Activated gamma-delta T cell treated with Interleukin-2 at 50 U/mL for 16 hours (primary cell): ENCODE data around the gene CADM4.
A peak's percentile ranks its signal among the peaks of the same experiment; 100 is the strongest.
"Not testable (repeated sequence)": the region's sequence is repeated elsewhere in the genome, so short reads cannot be mapped to it uniquely, and the experiment has no call there.

ENCODE experiments used
- DNase-seq: peaks from one replicate; pipeline ENCODE4 v3.0.0-alpha.2; 2020

The CADM4 gene

GRCh38 chr19:43639519-43640423 lies at the start of gene CADM4:
TSS of gene CADM4 (minus strand) at chr19:43639850. CDS start at chr19:43639790, 60 bp downstream.
- peak; percentile 34 for DNase-seq

GRCh38 chr19:43688059-43688701 lies 48.5 kb upstream of the CADM4 start:
- DNase-seq: no peak

- no peak for DNase-seq
Measured at GRCh38 chr19:43687660-43687997, 48.0 kb upstream of the CADM4 start.

GRCh38 chr19:43684326-43684725 lies 44.7 kb upstream of the CADM4 start:
- DNase-seq: no peak

- DNase-seq: no peak
Measured at GRCh38 chr19:43683905-43684304, 44.3 kb upstream of the CADM4 start.

GRCh38 chr19:43682824-43683661 lies 43.4 kb upstream of the CADM4 start:
- DNase-seq: no peak

- not testable (repeated sequence) for DNase-seq
Measured at GRCh38 chr19:43682269-43682668, 42.6 kb upstream of the CADM4 start.

- DNase-seq: no peak
Measured at GRCh38 chr19:43681821-43682220, 42.2 kb upstream of the CADM4 start.

GRCh38 chr19:43678512-43679261 lies 39.0 kb upstream of the CADM4 start:
- DNase-seq: no peak

- DNase-seq: no peak
Measured at GRCh38 chr19:43675906-43676305, 36.3 kb upstream of the CADM4 start.

- no peak for DNase-seq
Measured at GRCh38 chr19:43675269-43675879, 35.7 kb upstream of the CADM4 start.

- no peak for DNase-seq
Measured at GRCh38 chr19:43674596-43674995, 34.9 kb upstream of the CADM4 start.

GRCh38 chr19:43674183-43674582 lies 34.5 kb upstream of the CADM4 start:
- DNase-seq: no peak

- DNase-seq: no peak
Measured at GRCh38 chr19:43673637-43674036, 34.0 kb upstream of the CADM4 start.

GRCh38 chr19:43672061-43672679 lies 32.5 kb upstream of the CADM4 start:
- DNase-seq: no peak

- peak; percentile 89 for DNase-seq
Measured at GRCh38 chr19:43668406-43669109, 28.9 kb upstream of the CADM4 start.

- no peak for DNase-seq
Measured at GRCh38 chr19:43667876-43668405, 28.3 kb upstream of the CADM4 start.

GRCh38 chr19:43667126-43667875 lies 27.7 kb upstream of the CADM4 start:
- no peak for DNase-seq

GRCh38 chr19:43664018-43664417 lies 24.4 kb upstream of the CADM4 start:
- DNase-seq: no peak

- DNase-seq: no peak
Measured at GRCh38 chr19:43662487-43662886, 22.8 kb upstream of the CADM4 start.
